Stimulated activated naive B cell treated with anti-CD40 and anti-IgM and Interleukin-4, amounts not matched to agents 10 μg/mL and 1 μg/mL and 100 μg/mL, for 72 hours (primary cell): ENCODE results near the gene TGFA.
A peak's percentile ranks its signal among the peaks of the same experiment; 100 is the strongest.

Source experiments
- ATAC-seq, 2 donors: fragments of 150-1000 bp; cut with Tn5 transposase; replicated peaks; 2 replicates each; pipeline ENCODE4 v1.10.0; 2021; ENCODE audit warnings: moderate library complexity in 1 of 2
- DNase-seq: peaks from one replicate; pipeline ENCODE4 v3.0.0; 2021
- H3K27ac Mint-ChIP-seq: one replicate; pipeline ENCODE4 v1.8.0; 2022; ENCODE audit warnings: mild to moderate bottlenecking, mixed read lengths
- H3K27me3 Mint-ChIP-seq, 2 donors: one replicate each; pipeline ENCODE4 v1.8.0; 2022; ENCODE audit warnings: mixed read lengths in 2 of 2
- H3K36me3 Mint-ChIP-seq, 2 donors: one replicate each; pipeline ENCODE4 v1.8.0; 2022; ENCODE audit warnings: mixed read lengths in 2 of 2, mild to moderate bottlenecking in 1 of 2
- H3K4me1 Mint-ChIP-seq, 2 donors: one replicate each; pipeline ENCODE4 v1.8.0; 2022; ENCODE audit warnings: mixed read lengths in 2 of 2, mild to moderate bottlenecking in 1 of 2
- H3K4me3 Mint-ChIP-seq, 2 donors: one replicate each; pipeline ENCODE4 v1.8.0; 2022; ENCODE audit warnings: mild to moderate bottlenecking in 2 of 2, mixed read lengths in 2 of 2, moderate library complexity in 1 of 2
- H3K9me3 Mint-ChIP-seq, 2 donors: one replicate each; pipeline ENCODE4 v1.8.0; 2022; ENCODE audit warnings: mixed read lengths in 2 of 2, mild to moderate bottlenecking in 1 of 2

The TGFA gene

DNA sequence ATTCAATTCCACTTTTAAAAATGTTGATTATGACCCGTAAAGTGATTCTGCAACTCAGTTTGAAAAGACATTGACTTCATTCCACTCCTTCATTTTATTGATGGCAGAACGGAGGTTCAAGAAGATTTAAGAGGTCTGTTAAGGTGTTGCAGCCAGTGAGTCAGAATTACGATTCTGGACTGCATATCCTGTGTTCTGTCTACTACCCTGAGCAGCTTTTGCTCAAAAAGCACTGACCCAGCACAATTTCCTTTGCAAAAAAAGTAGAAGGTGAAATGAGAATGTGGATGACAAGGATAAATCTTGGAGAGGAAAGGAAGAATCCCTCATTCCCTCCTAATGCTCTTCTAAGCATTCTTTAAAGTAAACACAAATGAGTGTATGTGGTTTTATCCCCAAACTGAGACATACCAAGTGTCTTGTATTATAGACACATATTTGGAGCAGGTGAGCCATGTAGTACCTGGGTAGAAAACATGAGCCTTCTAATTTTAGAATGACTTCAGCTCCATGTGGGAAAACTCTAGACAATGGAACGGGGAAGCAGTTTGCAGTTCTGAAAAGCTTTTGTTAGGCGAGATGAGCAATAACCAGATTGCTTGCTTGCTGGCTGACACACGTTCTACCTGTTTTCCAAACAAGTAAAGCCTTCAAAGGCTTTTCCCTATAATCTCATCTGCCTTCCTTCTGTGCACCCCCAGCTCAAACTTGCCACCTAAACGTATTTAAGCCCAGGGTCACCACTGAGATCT is 44.7 kb downstream of the TGFA start:
- no peaks in the 10 kb centered on the region for H3K36me3 Mint-ChIP-seq
- ATAC-seq: no peak
- no peak overlapping the region for H3K4me3 Mint-ChIP-seq
- DNase-seq: no peak
- peaks cover 0 to 3% of the 10 kb centered on the region in 2 donors for H3K4me1 Mint-ChIP-seq
- H3K27ac Mint-ChIP-seq: no peak overlapping the region
- no peaks in the 10 kb centered on the region for H3K9me3 Mint-ChIP-seq
- H3K27me3 Mint-ChIP-seq: no peaks in the 10 kb centered on the region

GRCh38 chr2:70505613-70506391 is 47.8 kb downstream of the TGFA start:
- Mint-ChIP-seq H3K27ac (no peak overlapping the region), H3K4me3 (no peak overlapping the region), H3K27me3 (peaks cover 12 to 22% of the 10 kb centered on the region in 2 donors), H3K4me1 (peaks cover 0 to 3% of the 10 kb centered on the region in 2 donors), H3K9me3 (no peaks in the 10 kb centered on the region), H3K36me3 (no peaks in the 10 kb centered on the region)
- no peak for ATAC-seq
- DNase-seq: no peak

GRCh38 chr2:70504750-70505149 is 48.9 kb downstream of the TGFA start:
- peaks cover 12 to 26% of the 10 kb centered on the region in 2 donors for H3K27me3 Mint-ChIP-seq
- no peaks in the 10 kb centered on the region for H3K9me3 Mint-ChIP-seq
- no peaks in the 10 kb centered on the region for H3K36me3 Mint-ChIP-seq
- H3K4me1 Mint-ChIP-seq: no peaks in the 10 kb centered on the region
- H3K4me3 Mint-ChIP-seq: no peak overlapping the region
- no peak overlapping the region for H3K27ac Mint-ChIP-seq
- ATAC-seq (no peak), DNase-seq (no peak)

GRCh38 chr2:70503896-70504295 is 49.7 kb downstream of the TGFA start:
- no peak overlapping the region for H3K4me3 Mint-ChIP-seq
- peaks cover 15 to 26% of the 10 kb centered on the region in 2 donors for H3K27me3 Mint-ChIP-seq
- peaks cover 0 to 2% of the 10 kb centered on the region in 2 donors for H3K9me3 Mint-ChIP-seq
- ATAC-seq (no peak), DNase-seq (no peak)
- no peaks in the 10 kb centered on the region for H3K36me3 Mint-ChIP-seq
- no peaks in the 10 kb centered on the region for H3K4me1 Mint-ChIP-seq
- H3K27ac Mint-ChIP-seq: no peak overlapping the region

DNA sequence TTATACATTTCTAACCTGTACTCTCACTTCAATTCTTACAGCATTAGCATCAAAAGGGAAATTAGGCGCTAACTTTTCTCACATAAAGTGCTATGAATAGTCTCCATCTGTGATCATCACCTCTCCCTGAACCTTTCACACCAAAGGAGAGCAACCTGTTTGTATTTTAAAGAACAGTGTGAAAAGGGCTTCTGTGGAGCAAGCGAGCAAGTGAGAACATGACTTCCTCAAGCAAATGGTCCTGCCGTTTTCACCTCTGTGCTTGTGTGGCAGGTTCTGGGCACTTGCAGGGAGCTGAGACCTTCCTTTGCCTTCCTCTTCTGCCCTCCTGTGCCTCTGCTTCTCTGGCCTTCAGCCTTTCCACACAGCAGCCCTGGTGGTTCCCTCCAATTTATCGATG is 51.9 kb downstream of the TGFA start:
- DNase-seq (no peak), ATAC-seq (no peak)
- H3K4me3 Mint-ChIP-seq: no peak overlapping the region
- peaks cover 0 to 5% of the 10 kb centered on the region in 2 donors for H3K4me1 Mint-ChIP-seq
- H3K9me3 Mint-ChIP-seq: peaks cover 0 to 2% of the 10 kb centered on the region in 2 donors
- H3K27ac Mint-ChIP-seq: no peak overlapping the region
- no peaks in the 10 kb centered on the region for H3K36me3 Mint-ChIP-seq
- peaks cover 26 to 36% of the 10 kb centered on the region in 2 donors for H3K27me3 Mint-ChIP-seq

DNA sequence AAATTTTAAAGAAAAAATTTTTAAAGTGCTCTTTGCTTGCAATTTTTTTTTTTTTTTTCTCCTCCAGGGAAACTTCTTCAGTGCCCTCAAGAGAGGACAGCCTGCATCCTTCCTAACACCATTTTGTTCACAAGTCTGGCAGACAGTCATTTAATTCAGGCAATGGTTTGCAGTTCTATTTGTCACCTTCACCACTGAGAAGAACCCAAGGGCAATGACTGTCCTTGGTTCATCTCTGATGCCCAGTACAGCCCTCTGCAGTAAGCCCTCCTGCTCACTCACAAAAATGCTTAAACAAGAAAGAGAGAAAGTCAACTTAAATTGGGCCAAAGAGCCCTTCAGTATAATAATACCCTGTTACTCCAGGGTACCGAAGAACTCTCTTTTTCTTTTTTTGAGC is 52.4 kb downstream of the TGFA start:
- H3K27me3 Mint-ChIP-seq: peaks cover 30 to 40% of the 10 kb centered on the region in 2 donors
- H3K4me1 Mint-ChIP-seq: peaks cover 0 to 5% of the 10 kb centered on the region in 2 donors
- ATAC-seq (no peak), DNase-seq (no peak)
- H3K4me3 Mint-ChIP-seq: no peak overlapping the region
- H3K27ac Mint-ChIP-seq: no peak overlapping the region
- no peaks in the 10 kb centered on the region for H3K36me3 Mint-ChIP-seq
- peaks cover 0 to 2% of the 10 kb centered on the region in 2 donors for H3K9me3 Mint-ChIP-seq

DNA sequence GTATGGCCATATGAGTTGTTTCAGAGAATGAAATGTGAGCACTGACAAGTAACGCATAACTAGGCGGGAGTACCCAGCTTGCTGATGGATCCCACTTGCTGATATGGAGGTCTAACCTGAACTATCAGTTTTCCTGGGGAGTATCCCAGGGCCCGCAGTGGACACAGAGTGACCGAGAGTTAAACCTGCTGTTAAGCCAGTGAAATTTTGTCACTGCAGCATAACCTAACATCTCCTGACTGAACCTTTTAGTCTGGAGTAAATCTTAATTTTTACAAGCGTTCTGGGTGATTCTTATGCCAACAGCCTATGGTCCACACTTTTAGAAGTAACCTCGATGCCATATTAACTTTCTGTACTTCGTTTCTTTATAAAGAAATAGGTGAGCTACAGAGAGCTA is 54.4 kb downstream of the TGFA start:
- Mint-ChIP-seq H3K9me3 (peaks cover 0 to 2% of the 10 kb centered on the region in 2 donors), H3K4me1 (peaks cover 0 to 5% of the 10 kb centered on the region in 2 donors), H3K27me3 (peaks cover 31 to 44% of the 10 kb centered on the region in 2 donors), H3K36me3 (no peaks in the 10 kb centered on the region), H3K4me3 (no peak overlapping the region), H3K27ac (no peak overlapping the region)
- DNase-seq (no peak), ATAC-seq (no peak)

GRCh38 chr2:70498528-70498927 is 55.1 kb downstream of the TGFA start:
- no peak overlapping the region for H3K4me3 Mint-ChIP-seq
- H3K4me1 Mint-ChIP-seq: peaks cover 0 to 5% of the 10 kb centered on the region in 2 donors
- peaks cover 0 to 2% of the 10 kb centered on the region in 2 donors for H3K9me3 Mint-ChIP-seq
- no peak for DNase-seq
- H3K36me3 Mint-ChIP-seq: no peaks in the 10 kb centered on the region
- ATAC-seq: no peak
- no peak overlapping the region for H3K27ac Mint-ChIP-seq
- H3K27me3 Mint-ChIP-seq: peaks cover 39 to 44% of the 10 kb centered on the region in 2 donors

GRCh38 chr2:70498054-70498453 is 55.6 kb downstream of the TGFA start:
- H3K36me3 Mint-ChIP-seq: no peaks in the 10 kb centered on the region
- peaks cover 0 to 2% of the 10 kb centered on the region in 2 donors for H3K9me3 Mint-ChIP-seq
- ATAC-seq (peak; percentile 52 to 71), DNase-seq (no peak)
- peaks cover 0 to 5% of the 10 kb centered on the region in 2 donors for H3K4me1 Mint-ChIP-seq
- H3K4me3 Mint-ChIP-seq: no peak overlapping the region
- H3K27me3 Mint-ChIP-seq: peaks cover 39 to 44% of the 10 kb centered on the region in 2 donors
- no peak overlapping the region for H3K27ac Mint-ChIP-seq

DNA sequence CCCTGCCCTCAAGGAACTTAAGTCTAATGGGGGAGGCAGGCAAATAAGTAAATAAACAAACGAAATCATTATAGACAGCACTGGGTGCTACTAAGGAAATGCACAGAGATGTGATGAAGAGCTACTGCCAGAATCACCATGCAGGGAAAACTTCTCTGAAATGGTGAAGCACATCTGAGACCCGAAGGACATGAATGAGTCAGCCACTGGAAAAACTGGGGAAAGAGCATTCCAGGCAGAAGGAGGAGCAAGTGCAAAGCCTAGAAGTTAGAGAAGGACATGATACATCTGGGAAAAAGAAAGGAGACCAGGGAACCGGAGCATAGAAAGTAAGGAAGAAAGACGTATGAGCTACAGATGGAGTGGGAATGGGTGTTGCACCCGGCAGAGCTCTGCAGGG is 56.8 kb downstream of the TGFA start:
- H3K4me3 Mint-ChIP-seq: no peak overlapping the region
- DNase-seq: no peak
- H3K27me3 Mint-ChIP-seq: peaks cover 32 to 37% of the 10 kb centered on the region in 2 donors
- H3K4me1 Mint-ChIP-seq: peaks cover 0 to 5% of the 10 kb centered on the region in 2 donors
- H3K36me3 Mint-ChIP-seq: no peaks in the 10 kb centered on the region
- H3K9me3 Mint-ChIP-seq: peaks cover 0 to 2% of the 10 kb centered on the region in 2 donors
- no peak overlapping the region for H3K27ac Mint-ChIP-seq
- no peak for ATAC-seq

- peaks cover 22 to 31% of the 10 kb centered on the region in 2 donors for H3K27me3 Mint-ChIP-seq
- no peak overlapping the region for H3K4me3 Mint-ChIP-seq
Measured at GRCh38 chr2:70494293-70494886, 59.2 kb downstream of the TGFA start.

DNA sequence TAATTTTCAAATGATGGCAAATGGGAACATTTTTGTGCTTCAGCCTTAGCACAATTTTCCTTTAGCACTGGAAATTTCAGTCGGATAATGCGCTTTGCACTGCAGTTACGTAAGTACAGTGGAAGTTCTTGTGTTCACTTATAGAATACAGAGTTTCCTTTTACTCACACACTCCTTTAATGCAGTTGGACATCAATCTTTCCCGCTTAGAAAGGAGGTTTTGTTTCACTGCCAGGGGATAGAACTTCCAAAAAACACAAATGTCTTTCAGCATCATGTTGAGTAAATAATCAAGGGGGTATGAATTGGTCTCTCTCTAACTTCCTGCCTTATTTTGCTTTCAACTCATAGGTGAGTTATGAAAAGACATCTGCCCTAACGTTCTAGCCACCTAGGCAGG is 63.2 kb downstream of the TGFA start:
- ATAC-seq (no peak), DNase-seq (no peak)
- Mint-ChIP-seq H3K9me3 (no peaks in the 10 kb centered on the region), H3K36me3 (no peaks in the 10 kb centered on the region), H3K27ac (no peak overlapping the region), H3K4me3 (no peak overlapping the region), H3K27me3 (peaks cover 23 to 27% of the 10 kb centered on the region in 2 donors), H3K4me1 (no peaks in the 10 kb centered on the region)

More at GRCh38 chr2:70494293-70494886, 59.2 kb downstream of the TGFA start:
- peaks cover 0 to 5% of the 10 kb centered on the region in 2 donors for H3K4me1 Mint-ChIP-seq
- no peak for DNase-seq
- H3K27ac Mint-ChIP-seq: no peak overlapping the region
- H3K9me3 Mint-ChIP-seq: peaks cover 0 to 2% of the 10 kb centered on the region in 2 donors
- ATAC-seq: no peak
- no peaks in the 10 kb centered on the region for H3K36me3 Mint-ChIP-seq

DNA sequence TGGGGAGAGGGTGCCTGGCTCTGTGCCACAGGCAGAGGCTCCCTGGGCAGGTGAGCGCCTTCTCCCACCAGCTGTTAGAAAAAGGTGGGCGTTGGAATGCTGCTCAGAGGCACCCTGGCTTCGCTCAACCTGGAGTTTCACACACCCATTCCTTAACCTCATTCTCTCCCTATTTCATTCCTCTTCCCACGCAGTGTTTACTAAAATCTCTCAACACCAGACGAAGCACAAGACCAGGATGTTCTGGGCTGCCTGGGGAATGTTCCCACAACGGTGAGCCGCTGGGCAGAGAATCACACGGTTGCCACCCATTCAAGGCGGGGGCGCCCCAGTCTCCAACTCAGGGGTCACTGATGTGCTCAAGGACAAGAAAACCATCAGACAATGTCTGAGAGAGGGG is 64.5 kb downstream of the TGFA start:
- ATAC-seq (no peak), DNase-seq (no peak)
- H3K4me1 Mint-ChIP-seq: no peaks in the 10 kb centered on the region
- no peak overlapping the region for H3K4me3 Mint-ChIP-seq
- no peaks in the 10 kb centered on the region for H3K36me3 Mint-ChIP-seq
- H3K27ac Mint-ChIP-seq: no peak overlapping the region
- no peaks in the 10 kb centered on the region for H3K9me3 Mint-ChIP-seq
- peaks cover 20 to 25% of the 10 kb centered on the region in 2 donors for H3K27me3 Mint-ChIP-seq

DNA sequence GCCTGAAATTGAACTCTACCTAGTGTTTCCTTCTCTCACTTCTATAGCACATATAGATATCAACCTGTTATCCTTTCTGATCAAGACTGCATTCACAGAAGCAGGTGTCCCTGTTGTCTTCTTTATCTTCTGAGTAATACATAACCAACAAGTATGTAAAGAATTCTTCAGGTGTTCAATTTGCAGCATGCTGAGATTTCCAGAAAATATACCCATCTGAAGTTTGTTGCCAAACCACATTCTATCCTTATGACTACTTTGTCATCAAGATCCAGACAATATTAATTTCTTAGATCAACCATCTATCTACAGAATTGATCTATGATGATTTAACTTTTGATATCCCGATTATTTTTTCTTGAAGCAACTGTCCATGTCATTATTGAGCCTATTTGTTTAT is 69.5 kb downstream of the TGFA start:
- Mint-ChIP-seq H3K4me1 (peaks cover 20 to 25% of the 10 kb centered on the region in 2 donors), H3K9me3 (peaks cover 5 to 6% of the 10 kb centered on the region in 2 donors), H3K4me3 (no peak overlapping the region), H3K27me3 (peaks cover 7 to 25% of the 10 kb centered on the region in 2 donors), H3K36me3 (peaks cover 4 to 5% of the 10 kb centered on the region in 2 donors), H3K27ac (no peak overlapping the region)
- ATAC-seq: no peak
- no peak for DNase-seq
